ENCODE data around the gene BLVRA.

GRCh38 chr7:43742692-43743091 lies 15.8 kb upstream of the BLVRA start:
- TF ChIP-seq CTCF (IDR thresholded peaks at IDR 0.05) = no peak
- no peak for TF ChIP-seq EZH2 (IDR thresholded peaks at IDR 0.05; ENCODE audit: borderline replicate concordance, insufficient read depth, low read depth, low read length, poor library complexity, severe bottlenecking)

Data from B cell (primary cell).